WTC11 (cell line): Measurements from ENCODE around the gene MED13. TPM values are rescaled to one million over a fixed set of nuclear protein-coding genes. Genes with fewer than 3 reads are reported as not detected.

ENCODE experiments used
- ATAC-seq: fragments of 200-7000 bp; cut with Tn5 transposase; 2 replicates; pipeline ENCODE4 v1.10.0; 2021; ENCODE audit warnings: mild to moderate bottlenecking, moderate library complexity
- CTCF ChIA-PET: fragments of 300-600 bp; sonication (Branson Sonifier 250); formaldehyde crosslinking; loops from one replicate; lab custom pipeline; 2021; ENCODE audit warnings: antibody characterized with exemption; lab: Charles Lee
- POLR2A ChIA-PET: fragments of 350-600 bp; sonication (Branson Sonifier 250); formaldehyde crosslinking; loops from one replicate; lab custom pipeline; 2021; ENCODE audit warnings: antibody characterized with exemption; lab: Charles Lee
- DNase-seq: peaks from one replicate; pipeline ENCODE4 v3.0.0; 2021; ENCODE audit warnings: low spot score
- H3K27ac Mint-ChIP-seq: 2 replicates; pipeline ENCODE4 v1.8.0; 2021; ENCODE audit warnings: mixed read lengths
- H3K27me3 Mint-ChIP-seq: 2 replicates; pipeline ENCODE4 v1.8.0; 2021; ENCODE audit warnings: low read depth, mild to moderate bottlenecking, moderate library complexity, mixed read lengths
- H3K36me3 Mint-ChIP-seq: 2 replicates; pipeline ENCODE4 v1.8.0; 2021; ENCODE audit warnings: mixed read lengths
- H3K4me1 Mint-ChIP-seq: 2 replicates; pipeline ENCODE4 v1.8.0; 2022; ENCODE audit warnings: mixed read lengths
- H3K4me3 Mint-ChIP-seq: 2 replicates; pipeline ENCODE4 v1.8.0; 2021; ENCODE audit warnings: mild to moderate bottlenecking, moderate library complexity, mixed read lengths
- H3K9me3 Mint-ChIP-seq: 2 replicates; pipeline ENCODE4 v1.8.0; 2021; ENCODE audit warnings: mixed read lengths
- ATF1 ChIP-seq: sonication (generic); formaldehyde crosslinking; IDR thresholded peaks from 2 replicates; pipeline ENCODE4 v1.8.1; 2023; ENCODE audit warnings: mild to moderate bottlenecking, moderate library complexity, missing genetic modification reagents
- CREB1 ChIP-seq: sonication (generic); formaldehyde crosslinking; IDR thresholded peaks from 2 replicates; pipeline ENCODE4 v1.8.0; 2023; ENCODE audit warnings: mild to moderate bottlenecking, missing genetic modification reagents
- MXD4 ChIP-seq: fragments of 250-450 bp; sonication (Bioruptor Pico); IDR thresholded peaks from 2 replicates; pipeline ENCODE4 v1.8.0; 2021; ENCODE audit warnings: mild to moderate bottlenecking, moderate library complexity, borderline replicate concordance
- NFATC4 ChIP-seq: fragments of 250-450 bp; sonication (Bioruptor Pico); IDR thresholded peaks from 2 replicates; pipeline ENCODE4 v1.9.0; 2021; ENCODE audit warnings: mild to moderate bottlenecking
- NR2C2 ChIP-seq: sonication (generic); formaldehyde crosslinking; IDR thresholded peaks from 2 replicates; pipeline ENCODE4 v1.8.0; 2022; ENCODE audit warnings: mild to moderate bottlenecking, missing genetic modification reagents
- SMAD3 ChIP-seq: sonication (generic); formaldehyde crosslinking; IDR thresholded peaks from 2 replicates; pipeline ENCODE4 v1.8.0; 2022; ENCODE audit warnings: missing genetic modification reagents, mild to moderate bottlenecking, borderline replicate concordance
- SOX15 ChIP-seq: fragments of 250-450 bp; sonication (Bioruptor Pico); IDR thresholded peaks from 2 replicates; pipeline ENCODE4 v1.9.0; 2021; ENCODE audit warnings: mild to moderate bottlenecking
- TEAD4 ChIP-seq: sonication (generic); formaldehyde crosslinking; IDR thresholded peaks from 2 replicates; pipeline ENCODE4 v1.8.0; 2022; ENCODE audit warnings: mild to moderate bottlenecking, missing genetic modification reagents
- ZBTB21 ChIP-seq: sonication (generic); formaldehyde crosslinking; IDR thresholded peaks from 2 replicates; pipeline ENCODE4 v1.8.1; 2023; ENCODE audit warnings: mild to moderate bottlenecking, missing genetic modification reagents, borderline replicate concordance
- ZNF121 ChIP-seq: sonication (generic); formaldehyde crosslinking; IDR thresholded peaks from 2 replicates; pipeline ENCODE4 v1.8.0; 2023; ENCODE audit warnings: missing genetic modification reagents
- ZNF138 ChIP-seq: sonication (generic); formaldehyde crosslinking; conservative IDR thresholded peaks from 2 replicates; pipeline ENCODE4 v1.8.1; 2022; ENCODE audit warnings: mild to moderate bottlenecking, moderate library complexity, missing genetic modification reagents
- ZNF416 ChIP-seq: fragments of 250-450 bp; sonication (Bioruptor Pico); IDR thresholded peaks from 2 replicates; pipeline ENCODE4 v1.9.0; 2021; ENCODE audit warnings: mild to moderate bottlenecking, inconsistent platforms
- total RNA-seq: library from RNA; stranded (reverse); gene quantifications from 3 replicates; pipeline ENCODE4 v1.2.3, GENCODE V29; 2021
- TF ChIP-seq, protein P1 (sequence below): sonication (generic); formaldehyde crosslinking; IDR thresholded peaks from 2 replicates; pipeline ENCODE4 v1.8.1; 2022; ENCODE audit warnings: mild to moderate bottlenecking, missing genetic modification reagents, moderate library complexity, borderline replicate concordance
- TF ChIP-seq, protein P2 (sequence below): sonication (generic); formaldehyde crosslinking; IDR thresholded peaks from 2 replicates; pipeline ENCODE4 v1.8.1; 2022; ENCODE audit warnings: low read depth, missing genetic modification reagents, borderline replicate concordance
- TF ChIP-seq, protein P3 (sequence below): fragments of 250-450 bp; sonication (Bioruptor Pico); IDR thresholded peaks from 2 replicates; pipeline ENCODE4 v1.9.0; 2021; ENCODE audit warnings: mild to moderate bottlenecking, borderline replicate concordance
- TF ChIP-seq, protein P4 (sequence below): sonication (generic); formaldehyde crosslinking; IDR thresholded peaks from 2 replicates; pipeline ENCODE4 v1.8.1; 2022; ENCODE audit warnings: missing genetic modification reagents, borderline replicate concordance
- TF ChIP-seq, protein P5 (sequence below): fragments of 250-450 bp; sonication (Bioruptor Pico); IDR thresholded peaks from 2 replicates; pipeline ENCODE4 v2.1.2; 2022; ENCODE audit warnings: mild to moderate bottlenecking, moderate library complexity
- TF ChIP-seq, protein P6 (sequence below): sonication (generic); formaldehyde crosslinking; IDR thresholded peaks from 2 replicates; pipeline ENCODE4 v1.8.0; 2023; ENCODE audit warnings: missing genetic modification reagents

Gene MED13
- total RNA-seq, 1 experiment from 2014 or later: 39.7 TPM

DNA sequence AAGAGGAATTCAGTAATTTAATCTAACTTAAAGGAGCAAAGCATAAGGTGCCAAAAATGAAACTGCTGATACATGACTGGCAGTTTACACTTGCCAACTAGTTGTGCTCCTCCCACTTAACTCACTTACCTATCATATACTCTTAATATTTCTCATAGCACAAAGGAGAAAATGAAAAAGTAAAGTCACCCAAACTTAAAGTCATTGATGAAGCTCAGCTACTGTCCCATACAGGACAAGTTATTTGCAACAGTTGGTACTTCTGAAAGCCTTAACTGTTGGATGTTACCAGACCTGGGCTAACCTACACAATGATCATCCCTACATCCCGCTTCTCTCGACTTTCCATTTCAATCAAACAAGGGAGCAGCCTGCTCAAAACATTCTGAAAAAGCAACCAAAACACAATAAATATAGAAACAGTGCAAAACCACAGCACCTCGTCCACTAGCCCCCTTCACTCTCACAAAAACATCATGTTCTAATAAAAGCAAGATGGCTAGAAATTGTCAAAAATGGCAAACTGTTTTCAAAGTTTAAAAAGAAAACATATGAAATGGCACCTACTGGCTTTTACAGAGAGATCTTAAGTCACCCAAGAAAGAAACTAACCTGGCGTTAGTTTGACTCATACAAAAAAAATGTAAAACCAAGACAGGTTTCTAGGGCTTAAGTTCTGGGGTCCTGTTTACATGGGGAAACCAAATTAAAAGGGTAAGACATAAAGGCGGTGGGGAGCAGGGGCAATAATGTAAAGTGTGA lies 868 bp downstream of the MED13 start:
- POLR2A ChIA-PET: no interaction called here
- H3K4me1 Mint-ChIP-seq: peaks cover 46% of the 10 kb centered on the region
- no peak for ATAC-seq

DNA sequence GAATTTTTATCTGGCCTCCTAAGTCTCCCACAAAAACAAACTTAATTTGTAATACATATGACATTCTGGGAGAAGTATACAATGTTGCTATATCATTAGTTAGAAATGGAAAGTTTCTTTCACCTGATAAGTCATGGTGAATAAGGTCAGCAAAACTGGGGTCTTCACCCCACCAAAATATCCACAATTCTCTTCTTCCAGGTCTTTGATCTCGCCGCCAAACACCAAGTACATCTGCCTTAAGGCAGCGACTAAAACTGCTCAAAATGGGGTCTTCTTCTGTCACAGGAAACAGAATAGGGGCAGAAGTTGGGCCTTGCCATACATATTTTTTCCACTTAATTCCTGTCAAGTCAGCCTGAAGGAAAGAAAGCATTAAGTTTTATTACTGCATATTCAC lies 2.1 kb downstream of the MED13 start:
- Mint-ChIP-seq H3K27me3 (no peaks in the 10 kb centered on the region), H3K27ac (no peak overlapping the region), H3K4me3 (peak overlapping the region; percentile 94), H3K9me3 (no peaks in the 10 kb centered on the region), H3K4me1 (peaks cover 45% of the 10 kb centered on the region), H3K36me3 (peaks cover 25% of the 10 kb centered on the region)
- ChIA-PET POLR2A (no interaction called here), CTCF (interaction anchor here (1.7 kb wide), 1 partner anchor 47 kb away, joined by 6 read pairs; no protein-coding TSS in a partner anchor)
- no peak for ATAC-seq
- TF ChIP-seq SOX15 (CRISPR knock-in tag): no peak
- TF ChIP-seq, protein P1, sequence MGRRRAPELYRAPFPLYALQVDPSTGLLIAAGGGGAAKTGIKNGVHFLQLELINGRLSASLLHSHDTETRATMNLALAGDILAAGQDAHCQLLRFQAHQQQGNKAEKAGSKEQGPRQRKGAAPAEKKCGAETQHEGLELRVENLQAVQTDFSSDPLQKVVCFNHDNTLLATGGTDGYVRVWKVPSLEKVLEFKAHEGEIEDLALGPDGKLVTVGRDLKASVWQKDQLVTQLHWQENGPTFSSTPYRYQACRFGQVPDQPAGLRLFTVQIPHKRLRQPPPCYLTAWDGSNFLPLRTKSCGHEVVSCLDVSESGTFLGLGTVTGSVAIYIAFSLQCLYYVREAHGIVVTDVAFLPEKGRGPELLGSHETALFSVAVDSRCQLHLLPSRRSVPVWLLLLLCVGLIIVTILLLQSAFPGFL (CRISPR knock-in tag): no peak
- TF ChIP-seq SMAD3 (CRISPR knock-in tag): no peak
- TF ChIP-seq, protein P2, sequence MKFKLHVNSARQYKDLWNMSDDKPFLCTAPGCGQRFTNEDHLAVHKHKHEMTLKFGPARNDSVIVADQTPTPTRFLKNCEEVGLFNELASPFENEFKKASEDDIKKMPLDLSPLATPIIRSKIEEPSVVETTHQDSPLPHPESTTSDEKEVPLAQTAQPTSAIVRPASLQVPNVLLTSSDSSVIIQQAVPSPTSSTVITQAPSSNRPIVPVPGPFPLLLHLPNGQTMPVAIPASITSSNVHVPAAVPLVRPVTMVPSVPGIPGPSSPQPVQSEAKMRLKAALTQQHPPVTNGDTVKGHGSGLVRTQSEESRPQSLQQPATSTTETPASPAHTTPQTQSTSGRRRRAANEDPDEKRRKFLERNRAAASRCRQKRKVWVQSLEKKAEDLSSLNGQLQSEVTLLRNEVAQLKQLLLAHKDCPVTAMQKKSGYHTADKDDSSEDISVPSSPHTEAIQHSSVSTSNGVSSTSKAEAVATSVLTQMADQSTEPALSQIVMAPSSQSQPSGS (CRISPR knock-in tag): no peak
- TF ChIP-seq, protein P3, sequence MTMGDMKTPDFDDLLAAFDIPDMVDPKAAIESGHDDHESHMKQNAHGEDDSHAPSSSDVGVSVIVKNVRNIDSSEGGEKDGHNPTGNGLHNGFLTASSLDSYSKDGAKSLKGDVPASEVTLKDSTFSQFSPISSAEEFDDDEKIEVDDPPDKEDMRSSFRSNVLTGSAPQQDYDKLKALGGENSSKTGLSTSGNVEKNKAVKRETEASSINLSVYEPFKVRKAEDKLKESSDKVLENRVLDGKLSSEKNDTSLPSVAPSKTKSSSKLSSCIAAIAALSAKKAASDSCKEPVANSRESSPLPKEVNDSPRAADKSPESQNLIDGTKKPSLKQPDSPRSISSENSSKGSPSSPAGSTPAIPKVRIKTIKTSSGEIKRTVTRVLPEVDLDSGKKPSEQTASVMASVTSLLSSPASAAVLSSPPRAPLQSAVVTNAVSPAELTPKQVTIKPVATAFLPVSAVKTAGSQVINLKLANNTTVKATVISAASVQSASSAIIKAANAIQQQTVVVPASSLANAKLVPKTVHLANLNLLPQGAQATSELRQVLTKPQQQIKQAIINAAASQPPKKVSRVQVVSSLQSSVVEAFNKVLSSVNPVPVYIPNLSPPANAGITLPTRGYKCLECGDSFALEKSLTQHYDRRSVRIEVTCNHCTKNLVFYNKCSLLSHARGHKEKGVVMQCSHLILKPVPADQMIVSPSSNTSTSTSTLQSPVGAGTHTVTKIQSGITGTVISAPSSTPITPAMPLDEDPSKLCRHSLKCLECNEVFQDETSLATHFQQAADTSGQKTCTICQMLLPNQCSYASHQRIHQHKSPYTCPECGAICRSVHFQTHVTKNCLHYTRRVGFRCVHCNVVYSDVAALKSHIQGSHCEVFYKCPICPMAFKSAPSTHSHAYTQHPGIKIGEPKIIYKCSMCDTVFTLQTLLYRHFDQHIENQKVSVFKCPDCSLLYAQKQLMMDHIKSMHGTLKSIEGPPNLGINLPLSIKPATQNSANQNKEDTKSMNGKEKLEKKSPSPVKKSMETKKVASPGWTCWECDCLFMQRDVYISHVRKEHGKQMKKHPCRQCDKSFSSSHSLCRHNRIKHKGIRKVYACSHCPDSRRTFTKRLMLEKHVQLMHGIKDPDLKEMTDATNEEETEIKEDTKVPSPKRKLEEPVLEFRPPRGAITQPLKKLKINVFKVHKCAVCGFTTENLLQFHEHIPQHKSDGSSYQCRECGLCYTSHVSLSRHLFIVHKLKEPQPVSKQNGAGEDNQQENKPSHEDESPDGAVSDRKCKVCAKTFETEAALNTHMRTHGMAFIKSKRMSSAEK (CRISPR knock-in tag): no peak
- TF ChIP-seq, protein P4, sequence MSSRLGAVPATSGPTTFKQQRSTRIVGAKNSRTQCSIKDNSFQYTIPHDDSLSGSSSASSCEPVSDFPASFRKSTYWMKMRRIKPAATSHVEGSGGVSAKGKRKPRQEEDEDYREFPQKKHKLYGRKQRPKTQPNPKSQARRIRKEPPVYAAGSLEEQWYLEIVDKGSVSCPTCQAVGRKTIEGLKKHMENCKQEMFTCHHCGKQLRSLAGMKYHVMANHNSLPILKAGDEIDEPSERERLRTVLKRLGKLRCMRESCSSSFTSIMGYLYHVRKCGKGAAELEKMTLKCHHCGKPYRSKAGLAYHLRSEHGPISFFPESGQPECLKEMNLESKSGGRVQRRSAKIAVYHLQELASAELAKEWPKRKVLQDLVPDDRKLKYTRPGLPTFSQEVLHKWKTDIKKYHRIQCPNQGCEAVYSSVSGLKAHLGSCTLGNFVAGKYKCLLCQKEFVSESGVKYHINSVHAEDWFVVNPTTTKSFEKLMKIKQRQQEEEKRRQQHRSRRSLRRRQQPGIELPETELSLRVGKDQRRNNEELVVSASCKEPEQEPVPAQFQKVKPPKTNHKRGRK: no peak
- TF ChIP-seq ZNF416: no peak
- DNase-seq: no peak

More for the DNA sequence above, 868 bp downstream of the MED13 start:
- DNase-seq: no peak
- peaks cover 25% of the 10 kb centered on the region for H3K36me3 Mint-ChIP-seq
- H3K9me3 Mint-ChIP-seq: no peaks in the 10 kb centered on the region
- TF ChIP-seq MXD4 (no peak), CREB1 (CRISPR knock-in tag) (no peak), ZBTB21 (CRISPR knock-in tag) (no peak), ZNF138 (CRISPR knock-in tag) (no peak), ATF1 (CRISPR knock-in tag) (no peak), TEAD4 (CRISPR knock-in tag) (no peak), NFATC4 (no peak), ZNF121 (no peak), NR2C2 (no peak), ZNF416 (no peak)
- TF ChIP-seq, protein P4: no peak
- TF ChIP-seq, protein P5, sequence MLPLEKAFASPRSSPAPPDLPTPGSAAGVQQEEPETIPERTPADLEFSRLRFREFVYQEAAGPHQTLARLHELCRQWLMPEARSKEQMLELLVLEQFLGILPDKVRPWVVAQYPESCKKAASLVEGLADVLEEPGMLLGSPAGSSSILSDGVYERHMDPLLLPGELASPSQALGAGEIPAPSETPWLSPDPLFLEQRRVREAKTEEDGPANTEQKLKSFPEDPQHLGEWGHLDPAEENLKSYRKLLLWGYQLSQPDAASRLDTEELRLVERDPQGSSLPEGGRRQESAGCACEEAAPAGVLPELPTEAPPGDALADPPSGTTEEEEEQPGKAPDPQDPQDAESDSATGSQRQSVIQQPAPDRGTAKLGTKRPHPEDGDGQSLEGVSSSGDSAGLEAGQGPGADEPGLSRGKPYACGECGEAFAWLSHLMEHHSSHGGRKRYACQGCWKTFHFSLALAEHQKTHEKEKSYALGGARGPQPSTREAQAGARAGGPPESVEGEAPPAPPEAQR: no peak
- TF ChIP-seq, protein P6, sequence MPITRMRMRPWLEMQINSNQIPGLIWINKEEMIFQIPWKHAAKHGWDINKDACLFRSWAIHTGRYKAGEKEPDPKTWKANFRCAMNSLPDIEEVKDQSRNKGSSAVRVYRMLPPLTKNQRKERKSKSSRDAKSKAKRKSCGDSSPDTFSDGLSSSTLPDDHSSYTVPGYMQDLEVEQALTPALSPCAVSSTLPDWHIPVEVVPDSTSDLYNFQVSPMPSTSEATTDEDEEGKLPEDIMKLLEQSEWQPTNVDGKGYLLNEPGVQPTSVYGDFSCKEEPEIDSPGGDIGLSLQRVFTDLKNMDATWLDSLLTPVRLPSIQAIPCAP (CRISPR knock-in tag): no peak
- H3K27me3 Mint-ChIP-seq: no peaks in the 10 kb centered on the region
- H3K4me3 Mint-ChIP-seq: peak overlapping the region; percentile 94
- peak overlapping the region; percentile 61 for H3K27ac Mint-ChIP-seq
- CTCF ChIA-PET: interaction anchor here (3.5 kb wide), 1 partner anchor 46 kb away, joined by 54 read pairs; no protein-coding TSS in a partner anchor
